HG02973 (cell line): ENCODE data around the gene DDX27.

ENCODE experiments used
- ATAC-seq: cut with Tn5 transposase; IDR thresholded peaks from one replicate; pipeline ENCODE4 v1.9.1; 2021; ENCODE audit warnings: moderate library complexity; ENCODE audit not compliant: unreplicated experiment

Gene DDX27

DNA sequence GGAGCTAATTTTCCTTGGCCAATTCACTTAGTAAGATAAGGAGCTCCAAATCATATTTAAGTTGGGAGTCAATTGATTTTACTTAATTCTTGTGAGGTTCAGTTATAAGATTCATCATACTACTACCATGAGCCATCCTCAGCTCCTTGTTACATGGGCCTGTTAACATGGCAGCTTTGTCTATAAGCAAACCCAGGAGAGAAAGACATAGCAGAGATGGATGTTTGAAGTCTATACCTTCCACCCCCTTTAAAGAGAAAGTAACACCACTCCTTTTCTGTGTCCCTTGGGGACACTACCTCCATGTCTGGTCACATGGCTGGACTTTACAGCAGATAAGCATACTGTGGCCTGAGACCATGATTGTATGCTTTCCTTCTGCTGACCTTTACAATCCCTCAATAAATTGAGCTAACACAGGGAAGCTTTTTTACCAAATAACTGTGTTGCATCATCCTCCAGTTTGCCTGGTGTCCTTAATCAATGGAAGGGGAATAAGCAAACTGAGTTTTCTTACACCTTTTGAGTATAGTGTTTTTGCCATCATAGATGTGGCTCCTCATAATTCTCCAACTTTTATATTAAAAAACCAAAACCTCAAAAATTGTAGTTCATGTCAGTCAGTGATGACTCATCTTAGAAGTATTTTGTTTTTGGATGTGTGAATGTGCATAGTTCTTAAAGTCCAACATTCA lies 68.5 kb downstream of the DDX27 start:
- no peak for ATAC-seq

DNA sequence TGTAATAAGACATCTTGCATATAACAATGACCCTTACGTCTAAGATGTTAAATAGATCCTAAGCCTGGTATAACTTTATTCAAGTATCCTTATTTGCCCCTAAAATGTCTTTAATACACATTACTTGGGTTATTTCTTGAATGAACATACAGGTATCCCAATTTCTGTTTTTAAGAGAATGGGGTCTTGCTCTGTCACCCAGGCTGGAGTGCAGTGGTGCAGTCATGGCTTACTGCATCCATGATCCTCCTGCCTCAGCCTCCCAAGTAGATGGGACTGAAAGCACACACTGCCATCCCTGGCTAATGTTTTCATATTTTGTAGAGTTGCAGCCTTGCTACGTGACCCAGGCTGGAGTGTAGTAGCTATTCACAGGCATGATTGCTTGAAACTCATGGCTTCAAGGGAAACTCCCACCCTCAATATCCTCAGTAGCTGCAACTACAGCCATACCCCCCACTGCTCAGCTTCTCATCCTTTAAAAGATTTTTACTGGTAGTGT lies 69.1 kb downstream of the DDX27 start:
- ATAC-seq: no peak

DNA sequence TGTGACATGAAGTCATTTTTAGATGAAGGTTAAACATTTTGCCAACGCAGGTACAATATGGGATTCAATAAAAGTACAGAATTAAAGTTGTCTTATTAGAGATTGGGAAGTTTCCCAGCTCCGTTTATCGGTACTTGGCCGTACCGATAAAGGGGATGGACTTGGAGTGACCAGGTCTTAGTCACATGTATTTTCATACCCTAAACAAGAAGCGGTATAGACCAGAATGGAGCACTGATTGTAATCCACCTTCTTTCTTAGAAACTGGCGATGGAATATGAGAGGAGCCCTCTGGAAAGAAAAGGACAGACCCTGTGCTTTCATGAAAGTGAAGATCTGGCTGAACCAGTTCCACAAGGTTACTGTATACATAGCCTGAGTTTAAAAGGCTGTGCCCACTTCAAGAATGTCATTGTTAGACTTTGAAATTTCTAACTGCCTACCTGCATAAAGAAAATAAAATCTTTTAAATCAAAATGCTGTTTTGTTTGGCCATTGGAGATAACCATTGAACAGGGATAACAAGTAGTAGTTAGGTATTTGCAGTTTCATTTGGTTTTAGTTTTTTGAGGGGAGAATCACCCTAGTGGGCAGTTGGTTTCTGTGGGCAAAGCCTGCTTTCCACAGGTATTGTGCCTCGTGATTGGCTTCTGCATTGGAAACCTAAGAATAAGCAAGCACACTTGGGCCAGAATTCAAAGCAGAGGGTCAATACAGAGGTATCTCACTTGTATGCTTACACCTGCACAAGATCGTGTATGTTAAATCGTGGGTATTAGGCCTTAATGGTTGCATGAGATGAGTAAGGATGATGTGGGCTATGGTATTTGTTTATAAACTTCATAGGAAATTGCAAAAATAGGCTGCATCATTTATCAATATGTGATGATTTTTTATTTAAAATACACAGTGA lies 69.8 kb downstream of the DDX27 start:
- ATAC-seq: no peak

DNA sequence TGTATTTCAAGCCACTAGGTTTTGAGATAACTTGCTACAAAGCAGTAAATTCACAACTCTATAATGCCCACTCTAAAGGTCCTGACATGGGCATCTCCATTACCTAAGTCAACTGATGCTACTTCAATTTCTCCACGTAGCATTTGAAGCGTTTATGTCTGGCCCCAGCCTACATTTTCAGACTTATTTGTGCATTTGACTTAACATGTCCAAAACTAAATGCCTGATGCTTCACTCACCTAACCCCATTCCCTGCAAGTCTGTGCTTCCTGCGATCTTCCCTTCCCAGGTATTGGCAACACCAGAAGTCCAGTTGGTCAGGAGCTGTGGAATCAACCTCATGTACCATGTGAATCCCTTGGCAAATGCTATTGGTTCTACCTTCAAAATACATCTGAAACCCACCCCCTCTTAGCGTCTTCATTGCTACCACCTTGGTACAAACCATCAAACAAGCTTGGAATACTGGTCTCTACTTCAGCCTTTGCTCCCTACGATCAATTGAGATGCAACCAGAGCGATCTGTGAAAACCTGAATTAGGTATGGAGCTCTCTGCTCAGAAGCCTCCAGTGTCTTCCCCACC lies 71.5 kb downstream of the DDX27 start:
- ATAC-seq: no peak

DNA sequence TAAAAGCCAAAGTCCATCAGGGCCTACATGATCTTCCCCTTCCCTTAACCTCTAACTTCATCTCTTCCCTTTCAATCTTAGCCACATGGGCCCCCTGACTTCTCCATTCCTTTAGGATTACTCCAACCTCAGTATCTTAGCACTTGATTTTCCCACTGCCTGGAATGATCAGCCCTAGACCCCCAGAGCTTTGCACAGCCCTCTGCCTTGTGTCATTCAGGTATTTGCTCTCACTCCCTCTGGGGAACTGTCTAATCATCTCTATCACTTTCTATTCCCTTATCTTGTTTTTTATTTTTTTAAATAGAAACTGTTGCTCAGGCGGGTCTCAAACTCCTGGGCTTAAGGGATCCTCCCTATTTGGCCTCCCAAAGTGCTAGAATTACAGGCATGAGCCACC lies 72.0 kb downstream of the DDX27 start:
- ATAC-seq: no peak

DNA sequence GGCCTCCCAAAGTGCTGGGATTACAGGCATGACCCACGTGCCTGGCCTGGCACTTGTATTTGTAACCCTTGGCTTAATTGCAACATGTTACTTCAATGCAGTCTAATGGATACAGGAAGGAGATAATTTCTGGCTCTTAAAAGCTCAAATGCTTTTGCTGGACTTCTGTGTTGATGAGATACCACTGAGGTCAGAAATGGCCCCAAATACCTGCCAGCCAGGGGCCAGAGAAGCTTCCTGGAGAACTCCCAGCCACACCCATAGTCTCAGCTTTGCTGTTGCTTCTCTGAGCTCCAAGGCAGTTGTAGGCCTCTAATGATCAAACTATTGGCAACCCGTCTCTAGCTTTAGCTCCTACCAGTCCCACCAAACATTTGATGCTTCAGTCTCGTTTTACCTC lies 72.8 kb downstream of the DDX27 start:
- ATAC-seq: no peak

DNA sequence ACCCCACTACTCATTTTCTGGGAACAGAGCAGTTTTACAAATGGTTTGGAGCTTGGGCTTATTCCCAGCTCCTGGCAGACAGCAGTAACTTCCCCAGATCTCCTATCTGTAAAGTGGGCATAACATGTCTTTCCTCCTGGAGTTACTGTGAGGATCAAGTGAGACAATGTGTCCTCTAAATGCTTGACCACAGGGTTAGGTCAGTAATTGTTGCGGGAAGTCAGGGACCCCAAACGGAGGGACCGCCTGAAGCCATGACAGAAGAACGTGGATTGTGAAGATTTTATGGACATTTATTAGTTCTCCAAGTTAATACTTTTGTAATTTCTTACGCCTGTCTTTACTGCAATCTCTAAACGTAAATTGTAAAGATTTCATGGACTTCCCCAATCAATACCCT lies 73.9 kb downstream of the DDX27 start:
- ATAC-seq: no peak
